ENCODE measurements around the gene ZBTB8OS.
"Not testable (repeated sequence)": the region's sequence is repeated elsewhere in the genome, so short reads cannot be mapped to it uniquely, and the experiment has no call there.

Gene ZBTB8OS

DNA sequence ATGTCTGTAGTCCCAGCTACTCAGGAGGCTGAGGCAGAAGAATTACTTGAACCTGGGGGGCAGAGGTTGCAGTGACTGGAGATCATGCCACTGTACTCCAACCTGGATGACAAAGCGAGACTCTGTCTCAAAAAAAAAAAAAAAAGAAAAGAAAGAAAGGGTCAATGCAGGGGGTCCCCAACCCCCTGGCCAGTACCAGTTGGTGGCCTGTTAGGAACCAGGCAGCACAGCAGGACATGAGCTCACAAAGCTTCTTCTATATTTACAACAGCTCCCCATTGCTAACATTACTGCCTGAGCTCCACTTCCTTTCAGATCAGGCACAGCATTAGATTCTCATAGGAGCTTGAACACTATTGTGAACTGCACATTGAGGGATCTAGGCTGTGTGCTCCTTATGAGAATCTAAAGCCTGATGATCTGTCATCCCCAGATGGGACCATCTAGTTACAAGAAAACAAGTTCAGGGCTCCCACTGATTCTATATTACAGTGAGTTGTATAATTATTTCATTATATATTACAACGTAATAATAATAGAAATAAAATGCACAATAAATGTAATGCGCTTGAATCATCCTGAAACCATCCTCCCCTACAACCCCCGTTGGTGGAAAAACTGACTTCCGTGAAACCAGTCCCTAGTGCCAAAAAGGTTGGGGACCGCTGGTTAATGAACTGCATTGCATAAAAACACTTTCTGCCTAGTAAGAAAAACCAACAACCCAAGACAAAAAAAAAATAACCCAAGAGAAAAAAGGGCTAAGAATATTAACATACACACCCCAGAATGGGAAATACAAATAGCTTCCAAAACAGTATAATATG lies 2.8 kb downstream of the ZBTB8OS start:
- DNase-seq = no peak

DNA sequence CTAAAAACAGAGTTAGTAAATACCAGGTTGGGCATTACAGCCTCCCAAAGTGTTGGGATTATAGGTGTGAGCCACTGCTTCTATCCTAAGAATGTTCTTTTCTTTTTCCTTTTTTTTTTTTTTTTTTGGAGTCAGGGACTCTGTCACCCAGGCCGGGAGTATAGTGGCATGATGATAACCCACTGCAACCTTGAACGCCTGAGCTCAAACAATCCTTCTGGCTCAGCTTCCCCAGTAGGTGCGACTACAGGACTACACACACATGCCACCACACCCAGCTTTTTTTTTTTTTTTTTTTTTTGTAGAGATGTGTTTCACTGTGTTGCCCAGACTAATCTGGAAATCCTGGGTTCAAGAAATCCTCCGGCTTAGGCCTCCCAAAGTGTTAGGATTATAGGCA lies 5.9 kb downstream of the ZBTB8OS start:
- DNase-seq = no peak

DNA sequence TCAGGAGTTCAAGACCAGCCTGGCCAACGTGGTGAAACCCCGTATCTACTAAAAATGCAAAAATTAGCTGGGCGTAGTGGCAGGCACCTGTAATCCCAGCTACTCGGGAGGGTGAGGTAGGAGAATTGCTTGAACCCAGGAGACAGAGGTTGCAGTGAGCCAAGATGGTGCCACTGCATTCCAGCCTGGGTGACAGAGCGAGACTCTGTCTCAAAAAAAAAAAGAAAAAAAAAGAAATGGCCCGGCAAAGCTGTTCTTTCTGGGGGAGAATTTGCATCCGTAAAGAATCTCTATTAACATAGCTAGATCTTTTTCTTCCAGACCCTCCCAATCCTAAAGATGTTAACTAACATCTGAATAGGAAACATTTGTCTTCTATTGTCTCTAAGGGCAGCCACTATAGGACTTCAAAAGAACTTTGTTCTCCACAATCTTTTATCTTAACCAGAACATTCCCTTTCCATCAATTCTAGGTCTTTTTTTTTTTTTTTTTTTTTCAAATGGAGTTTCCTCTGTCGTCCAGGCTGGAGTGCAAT lies 8.0 kb downstream of the ZBTB8OS start:
- DNase-seq = not testable (repeated sequence)

DNA sequence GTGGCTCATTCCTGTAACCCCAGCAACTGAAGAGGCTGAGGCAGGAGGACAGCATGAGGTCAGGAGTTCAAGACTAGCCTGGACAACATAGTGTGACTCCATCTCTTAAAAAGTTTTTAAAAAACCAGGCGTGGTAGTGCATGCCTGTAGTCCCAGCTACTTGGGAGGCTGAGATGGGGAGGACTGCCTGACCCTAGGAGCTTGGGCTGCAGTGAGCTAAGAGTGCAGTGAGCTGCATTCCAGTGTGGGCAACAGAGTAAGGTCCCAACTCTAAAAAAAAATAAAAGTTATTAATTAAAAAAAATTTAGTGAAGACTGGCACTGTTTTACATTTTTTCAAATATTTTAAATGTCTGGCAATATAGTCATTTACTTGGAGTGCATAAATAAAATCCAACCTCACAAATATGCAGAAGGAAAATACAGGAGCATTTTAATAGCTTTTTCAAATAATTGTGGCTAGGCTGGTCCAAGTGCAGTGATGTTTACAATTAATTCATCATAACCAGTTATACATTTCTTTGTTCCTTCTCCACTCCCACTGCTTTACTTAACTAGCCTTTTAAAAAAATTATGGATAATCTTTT lies 10.8 kb downstream of the ZBTB8OS start:
- no peak for DNase-seq

DNA sequence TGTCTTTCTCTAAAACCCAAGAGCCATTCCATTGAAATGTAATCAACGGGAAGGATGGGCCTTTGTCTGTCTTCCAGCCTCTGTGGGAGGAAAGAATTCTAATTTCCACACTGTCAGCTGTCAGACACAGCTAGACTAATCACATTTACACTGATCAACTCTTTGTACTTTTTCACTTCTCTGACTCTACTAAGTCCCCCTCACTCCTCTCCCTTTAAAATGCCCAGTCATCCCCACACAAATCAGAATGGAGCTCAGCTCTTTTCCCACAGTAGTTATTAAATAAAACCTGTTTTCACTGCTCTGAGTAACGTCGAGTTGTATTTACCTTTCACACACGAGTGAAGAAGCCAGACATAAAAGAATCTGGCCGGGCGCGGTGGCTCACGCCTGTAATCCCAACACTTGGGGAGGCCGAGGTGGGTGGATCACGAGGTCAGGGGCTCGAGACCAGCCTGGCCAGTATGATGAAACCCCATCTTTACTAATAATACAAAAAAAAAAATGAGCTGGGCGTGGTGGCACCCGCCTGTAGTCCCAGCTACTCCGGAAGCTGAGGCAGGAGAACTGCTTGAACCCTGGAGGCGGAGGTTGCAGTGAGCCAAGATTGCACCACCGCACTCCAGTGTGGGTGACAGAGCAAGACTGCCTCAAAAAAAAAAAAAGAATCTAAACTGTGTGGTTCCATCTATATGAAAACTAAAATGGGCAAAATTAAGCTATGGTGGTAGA lies 13.3 kb downstream of the ZBTB8OS start:
- no peak for DNase-seq

DNA sequence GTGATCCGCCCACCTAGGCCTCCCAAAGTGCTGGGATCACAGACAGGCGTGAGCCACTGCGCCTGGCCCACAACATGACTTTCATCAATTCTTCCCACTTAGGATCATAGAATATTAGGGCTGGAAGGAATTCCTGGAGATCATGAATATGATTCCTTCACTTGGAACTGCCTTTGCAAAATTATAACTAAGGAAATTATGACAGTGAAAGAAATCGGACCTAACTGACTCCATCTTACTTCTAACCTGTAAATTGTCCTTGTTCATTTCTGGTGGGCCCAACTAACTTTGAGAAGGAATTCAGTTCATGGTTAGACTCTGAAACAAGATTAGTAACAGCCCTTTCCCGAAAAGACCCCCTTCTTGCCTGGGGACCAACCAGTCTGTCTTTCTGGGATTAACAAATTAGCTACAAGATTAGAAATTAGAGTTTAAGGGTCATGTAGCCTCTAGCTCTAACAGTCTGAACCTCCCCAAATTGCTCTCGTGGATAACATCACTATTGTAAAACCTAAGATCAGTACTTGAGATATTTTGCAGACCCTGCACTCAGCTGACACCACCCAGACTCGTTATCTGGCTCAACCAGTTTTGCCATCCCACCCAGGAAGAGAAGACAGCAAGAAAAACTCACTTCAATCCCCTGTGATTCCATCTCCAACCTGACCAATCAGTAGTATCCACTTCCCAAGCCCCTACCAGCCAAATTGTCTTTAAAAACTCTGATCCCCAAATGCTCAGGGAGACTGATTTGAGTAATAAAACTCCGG lies 14.7 kb downstream of the ZBTB8OS start:
- DNase-seq = no peak

DNA sequence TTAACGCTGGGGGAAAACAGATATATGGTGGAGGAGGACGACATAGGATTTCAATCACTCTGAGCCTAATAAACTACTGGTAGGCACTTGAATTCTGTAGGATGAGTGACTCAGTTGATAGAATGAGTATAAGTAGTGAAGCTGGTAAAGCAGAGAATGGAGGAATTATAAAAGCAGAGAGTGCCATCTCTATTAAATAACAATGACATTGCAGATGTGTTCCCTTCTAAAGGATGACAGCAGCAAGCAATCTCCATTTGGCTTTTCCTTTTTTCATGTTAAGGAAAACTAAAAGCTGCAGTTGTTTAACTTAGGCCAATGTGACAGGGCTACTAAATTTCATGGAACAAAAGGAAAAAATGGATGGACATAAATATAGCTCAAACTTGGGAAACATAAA lies 17.5 kb downstream of the ZBTB8OS start:
- DNase-seq = no peak

DNA sequence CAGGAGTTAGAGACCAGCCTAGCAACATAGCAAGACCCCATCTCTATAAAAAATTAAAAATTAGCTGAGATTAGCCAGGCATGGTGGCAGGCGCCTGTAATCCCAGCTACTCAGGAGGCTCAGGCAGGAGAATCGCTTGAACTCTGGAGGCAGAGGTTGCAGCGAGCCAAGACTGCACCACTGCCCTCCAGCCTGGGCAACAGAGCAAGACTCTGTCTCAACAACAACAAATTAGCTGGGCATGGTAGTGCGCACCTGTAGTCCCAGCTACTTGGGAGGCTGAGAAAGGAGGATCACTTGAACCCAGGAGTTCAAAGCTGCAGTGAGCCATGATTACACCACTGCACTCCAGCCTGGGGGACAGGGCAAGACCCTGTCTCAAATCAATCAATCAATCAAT lies 20.2 kb downstream of the ZBTB8OS start:
- DNase-seq = not testable (repeated sequence)

DNA sequence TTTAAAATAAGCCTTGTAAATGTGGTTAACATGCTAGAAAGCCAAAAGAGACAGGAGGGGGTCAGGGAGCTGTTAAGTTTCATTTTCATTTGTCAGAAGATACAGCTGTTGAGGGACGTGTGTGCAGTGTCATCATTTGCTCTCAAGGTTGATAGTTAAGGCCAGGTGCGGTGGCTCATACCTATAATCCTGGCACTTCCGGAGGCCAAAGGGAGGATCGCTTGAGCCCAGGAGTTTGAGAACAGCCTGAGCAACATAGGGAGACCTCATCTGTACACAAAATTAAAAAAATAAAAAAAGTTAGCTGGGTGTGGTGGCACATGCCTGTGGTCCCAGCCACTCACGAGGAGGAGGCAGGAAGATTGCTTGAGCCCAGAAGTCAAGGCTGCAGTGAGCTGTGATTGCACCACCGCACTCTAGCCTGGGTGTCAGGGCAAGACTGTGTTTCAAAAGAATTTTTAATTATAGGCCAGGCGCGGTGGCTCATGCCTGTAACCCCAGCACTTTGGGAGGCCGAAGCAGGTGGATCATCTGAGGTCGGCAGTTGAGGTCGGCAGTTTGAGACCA lies 22.7 kb downstream of the ZBTB8OS start:
- no peak for DNase-seq

DNA sequence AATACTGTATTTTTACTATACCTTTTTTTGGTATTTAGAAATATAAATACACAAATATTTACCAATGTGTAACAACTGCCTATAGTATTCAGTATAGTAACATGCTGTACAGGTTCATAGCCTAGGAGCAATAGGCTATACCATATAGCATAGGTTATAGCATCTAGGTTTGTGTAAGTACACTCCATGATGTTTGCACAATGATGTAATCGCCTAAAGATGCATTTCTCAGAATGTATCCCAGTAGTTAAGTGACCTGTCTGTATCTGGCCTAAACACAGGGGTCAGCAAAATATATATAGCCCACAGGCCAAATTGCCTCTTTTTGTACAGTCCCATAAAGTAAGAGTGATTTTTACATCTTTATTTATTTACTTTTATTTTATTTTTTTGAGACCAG lies 24.2 kb downstream of the ZBTB8OS start:
- no peak for DNase-seq

DNA sequence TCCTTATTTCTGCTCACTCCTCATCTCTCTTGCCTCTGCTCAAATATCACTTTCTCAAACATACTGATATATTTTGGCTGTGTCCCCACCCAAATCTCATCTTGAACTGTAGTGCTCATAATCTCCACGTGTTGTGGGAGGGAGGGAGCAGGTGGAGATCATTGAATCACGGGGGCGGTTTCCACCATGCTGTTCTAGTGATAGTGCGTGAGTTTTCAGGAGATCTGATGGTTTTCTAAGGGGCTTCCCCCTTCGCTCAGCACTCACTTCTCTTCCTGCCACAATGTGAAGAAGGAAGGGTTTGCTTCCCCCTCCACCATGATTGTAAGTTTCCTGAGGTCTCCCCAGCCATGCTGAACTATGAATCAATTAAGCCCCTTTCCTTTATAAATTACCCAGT lies 26.6 kb downstream of the ZBTB8OS start:
- DNase-seq = no peak

DNA sequence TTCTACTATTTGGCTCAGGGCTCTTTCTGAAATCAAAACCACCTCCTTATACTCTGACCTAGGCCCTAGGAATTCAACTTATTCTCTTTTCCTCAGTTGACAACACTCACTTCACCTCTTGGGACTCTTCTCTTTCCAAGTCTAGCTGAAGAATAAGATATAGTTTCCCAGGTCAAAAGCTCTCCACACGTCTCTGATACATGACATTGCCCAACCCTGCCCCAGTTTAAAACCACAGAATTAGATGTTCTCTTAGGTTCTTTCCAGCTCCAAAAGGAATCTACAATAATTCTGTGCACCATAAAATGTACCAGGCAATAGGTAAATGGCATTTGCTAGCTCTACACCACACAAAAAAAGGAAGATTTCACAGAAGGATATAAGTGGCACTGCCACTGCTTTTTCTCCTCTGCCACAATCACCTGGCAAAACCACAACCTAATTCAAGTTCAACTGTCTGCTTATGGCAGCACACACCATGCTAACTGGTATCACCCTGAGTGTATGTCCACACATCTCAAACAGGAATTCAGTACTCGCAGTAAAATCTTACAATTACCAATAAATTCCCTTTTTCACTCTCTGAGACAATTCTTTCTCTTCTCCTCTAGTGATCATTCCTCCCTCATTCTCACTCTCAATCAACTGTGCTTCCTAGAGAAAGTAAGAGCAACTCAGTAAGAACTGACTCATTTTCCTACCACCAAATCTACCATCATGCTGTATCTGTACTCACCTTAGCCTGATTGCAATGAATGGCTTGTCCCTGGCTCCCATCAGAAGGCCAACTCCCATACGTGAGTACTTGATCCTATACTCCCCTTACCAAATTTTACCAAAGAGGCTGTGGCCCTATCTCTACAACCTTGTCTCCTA lies 27.3 kb downstream of the ZBTB8OS start:
- no peak for DNase-seq

DNA sequence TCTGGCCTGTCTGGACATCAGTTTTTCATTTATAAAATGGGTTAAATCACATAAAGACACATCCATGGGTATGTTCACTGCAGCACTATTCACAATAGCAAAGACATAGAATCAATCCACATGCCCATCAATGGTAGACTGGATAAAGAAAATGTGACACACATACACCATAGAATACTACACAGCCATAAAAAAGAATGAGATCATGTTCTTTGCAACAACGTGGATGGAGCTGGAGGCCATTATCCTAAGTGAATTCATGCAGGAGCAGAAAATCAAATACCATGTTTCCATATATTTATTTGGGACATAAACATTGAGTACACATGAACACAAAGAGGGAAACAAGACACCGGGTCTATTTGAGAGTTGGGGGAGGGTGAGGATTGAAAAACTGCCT lies 28.1 kb downstream of the ZBTB8OS start:
- no peak for DNase-seq

DNA sequence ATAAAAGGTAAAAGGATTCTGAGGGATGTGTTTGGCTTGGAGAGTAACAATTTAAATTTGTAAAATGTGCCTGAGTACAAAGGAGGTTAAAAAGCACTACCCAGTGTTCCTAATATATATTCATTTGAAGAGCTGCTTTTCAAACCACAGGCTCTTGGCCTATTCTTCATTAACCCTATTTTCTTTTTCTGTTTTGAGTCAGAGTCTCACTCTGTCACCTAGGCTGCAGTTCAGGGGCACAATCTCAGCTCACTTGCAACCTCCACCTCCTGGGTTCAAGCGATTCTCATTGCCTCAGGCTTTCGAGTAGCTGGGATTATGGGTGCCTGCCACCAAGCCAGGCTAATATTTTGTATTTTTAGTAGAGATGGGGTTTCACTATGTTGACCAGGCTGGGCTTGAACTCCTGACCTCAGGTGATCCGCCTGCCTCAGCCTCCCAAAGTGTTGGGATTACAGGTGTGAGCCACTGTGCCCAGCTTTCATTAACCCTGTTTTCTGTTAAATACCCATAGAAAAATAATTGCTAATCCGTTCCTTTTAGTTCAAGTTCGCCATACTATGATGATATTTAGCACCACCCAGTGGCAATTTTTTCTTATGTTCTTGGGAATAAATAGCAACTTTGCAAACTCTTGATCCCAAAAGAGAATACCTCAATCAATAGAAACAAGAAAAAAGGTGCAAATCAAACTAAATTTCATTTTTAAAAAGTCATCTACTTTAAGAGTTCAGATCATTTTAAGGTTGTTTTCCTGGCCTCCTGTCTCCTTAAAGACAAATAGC lies 30.5 kb downstream of the ZBTB8OS start:
- no peak for DNase-seq

DNA sequence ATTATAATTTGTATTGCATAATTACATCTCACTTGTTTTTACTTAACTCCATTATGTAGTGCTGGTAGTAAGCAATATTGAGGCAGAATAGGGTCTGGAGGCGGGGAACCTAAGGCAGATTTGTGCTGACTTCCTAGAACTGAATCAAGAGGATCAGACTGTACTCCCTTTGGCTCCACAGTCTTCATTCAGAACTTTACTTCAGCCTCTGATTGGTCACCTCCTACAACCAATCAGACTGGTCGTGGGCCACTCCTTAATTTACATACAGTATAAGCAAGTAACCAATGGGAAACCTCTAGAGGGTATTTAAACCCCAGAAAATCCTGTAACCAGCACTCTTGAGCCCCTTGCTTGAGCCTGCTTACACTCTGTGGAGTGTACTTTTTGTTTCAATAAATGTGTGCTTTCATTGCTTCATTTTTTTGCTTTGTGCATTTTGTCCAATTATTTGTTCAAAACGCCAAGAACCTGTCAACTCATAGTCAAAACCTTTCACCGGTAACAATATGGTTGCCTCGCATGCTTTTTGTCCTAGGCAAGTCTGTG lies 31.6 kb downstream of the ZBTB8OS start:
- no peak for DNase-seq

DNA sequence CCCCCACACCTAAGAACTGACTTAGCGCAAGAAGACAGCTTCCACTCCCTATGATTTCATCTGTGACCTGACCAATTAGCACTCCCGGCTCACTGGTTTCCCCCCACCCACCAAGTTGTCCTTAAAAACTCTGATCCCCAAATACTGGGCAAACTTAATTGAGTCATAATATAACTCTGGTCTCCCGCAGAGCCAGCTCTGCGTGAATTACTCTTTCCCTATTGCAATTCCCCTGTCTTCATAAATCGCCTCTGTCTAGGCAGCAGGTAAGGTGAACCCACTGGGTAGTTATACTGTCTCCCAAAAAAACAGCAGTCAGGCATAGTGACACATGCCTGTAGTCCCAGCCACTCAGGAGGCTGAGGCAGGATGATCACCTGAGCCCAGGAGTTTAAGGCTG lies 36.9 kb downstream of the ZBTB8OS start:
- no peak for DNase-seq

DNA sequence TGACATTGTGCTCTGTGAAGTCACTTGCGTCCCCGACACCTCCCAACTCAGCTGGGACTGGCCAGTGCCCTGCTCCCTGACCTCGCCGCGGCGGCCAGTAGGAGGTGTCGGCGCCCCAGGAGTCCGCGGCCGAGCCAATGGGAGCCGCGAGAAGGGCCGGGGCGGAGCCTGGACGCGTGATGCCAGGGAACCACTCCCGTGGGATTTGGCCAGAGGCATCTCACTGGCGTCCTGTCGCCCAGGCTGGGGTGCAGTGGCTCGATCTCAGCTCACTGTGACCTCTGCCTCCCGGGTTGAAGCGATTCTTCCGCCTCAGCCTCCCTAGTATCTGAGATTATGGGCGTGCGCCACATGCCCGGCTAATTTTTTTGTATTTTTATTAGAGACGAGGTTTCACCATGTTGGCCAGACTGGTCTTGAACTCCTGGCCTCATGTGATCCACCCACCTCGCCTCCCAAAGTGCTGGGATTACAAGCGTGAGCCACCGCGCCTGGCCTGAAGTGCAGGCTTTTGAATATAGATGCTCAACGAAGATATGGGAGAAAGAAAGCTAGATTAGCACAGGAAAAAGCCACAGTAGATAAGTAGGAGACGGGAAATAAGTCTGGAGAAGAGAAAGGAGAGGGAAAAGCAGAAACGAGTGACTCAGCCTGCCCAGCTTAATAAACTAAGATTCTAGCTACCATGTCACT lies 38.0 kb downstream of the ZBTB8OS start:
- peak; percentile 75 for DNase-seq

DNA sequence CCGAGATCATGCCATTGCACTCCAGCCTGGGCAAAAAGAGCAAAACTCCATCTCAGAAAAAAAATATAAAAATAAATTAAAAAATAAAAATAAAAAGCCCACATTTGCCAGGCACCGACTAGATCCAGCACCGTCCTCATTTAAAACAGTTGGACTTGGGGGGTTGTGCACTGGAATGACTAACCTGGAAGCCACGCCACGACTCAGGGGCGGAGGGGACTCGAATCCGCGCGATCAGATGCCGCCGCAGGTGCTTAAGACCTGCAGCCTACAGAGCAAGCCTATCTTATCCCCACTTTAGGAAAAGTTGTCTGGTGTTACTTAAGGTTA lies 38.5 kb downstream of the ZBTB8OS start:
- no peak for DNase-seq

DNA sequence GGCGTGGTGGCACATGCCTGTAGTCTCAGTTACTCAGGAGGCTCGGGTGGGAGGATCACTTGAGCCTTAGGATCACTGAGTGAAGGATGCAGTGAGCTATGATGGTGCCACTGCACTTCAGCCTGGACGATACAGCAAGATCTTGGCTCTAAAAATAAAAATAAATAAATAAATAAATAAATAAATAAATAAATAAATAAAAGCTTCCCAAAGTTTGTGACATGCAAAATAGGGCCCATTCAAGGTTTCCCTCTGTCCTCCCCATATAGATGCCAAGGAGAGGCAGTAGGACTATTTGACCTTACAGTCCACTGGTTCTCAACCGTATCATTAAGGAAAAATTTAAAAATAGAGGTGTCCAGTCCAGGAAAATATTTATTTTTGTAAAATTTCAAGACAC lies 41.2 kb downstream of the ZBTB8OS start:
- DNase-seq = no peak
